ENCODE measurements around the gene ZNF366.

Gene ZNF366

DNA sequence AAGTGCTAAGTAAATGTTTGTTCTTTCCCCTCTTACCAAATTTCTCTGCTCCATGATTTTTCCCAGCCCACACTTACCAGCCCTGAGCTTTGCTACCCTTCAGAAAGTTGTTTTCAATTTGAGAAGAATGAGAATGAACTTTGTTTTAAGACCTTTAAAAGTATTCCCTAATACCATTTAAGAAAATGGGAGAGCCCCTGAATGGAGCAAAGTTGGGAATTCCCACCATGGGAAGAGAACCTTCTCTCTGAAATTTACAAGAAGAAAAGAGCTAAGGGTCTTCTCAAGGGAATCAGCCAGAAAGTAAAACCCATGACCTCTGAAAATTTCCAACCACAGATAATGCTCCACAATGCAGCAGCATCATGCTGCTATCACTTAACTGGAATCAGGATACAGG, 17.7 kb downstream of the ZNF366 start:
- DNase-seq (ENCODE audit: low read depth in 2 of 2) = no peak

- no peak for DNase-seq (ENCODE audit: low read depth in 2 of 2)
Measured at GRCh38 chr5:72488756-72489155, 18.5 kb downstream of the ZNF366 start.

GRCh38 chr5:72487177-72487576, 20.0 kb downstream of the ZNF366 start:
- no peak for DNase-seq (ENCODE audit: low read depth in 2 of 2)

- no peak for DNase-seq (ENCODE audit: low read depth in 2 of 2)
Measured at GRCh38 chr5:72486371-72486770, 20.8 kb downstream of the ZNF366 start.

- no peak for DNase-seq (ENCODE audit: low read depth in 2 of 2)
Measured at GRCh38 chr5:72485430-72485974, 21.7 kb downstream of the ZNF366 start.

GRCh38 chr5:72482046-72482445, 25.2 kb downstream of the ZNF366 start:
- DNase-seq (ENCODE audit: low read depth in 2 of 2) = no peak

- DNase-seq (ENCODE audit: low read depth in 2 of 2) = no peak
Measured at GRCh38 chr5:72480841-72481240, 26.4 kb downstream of the ZNF366 start.

DNA sequence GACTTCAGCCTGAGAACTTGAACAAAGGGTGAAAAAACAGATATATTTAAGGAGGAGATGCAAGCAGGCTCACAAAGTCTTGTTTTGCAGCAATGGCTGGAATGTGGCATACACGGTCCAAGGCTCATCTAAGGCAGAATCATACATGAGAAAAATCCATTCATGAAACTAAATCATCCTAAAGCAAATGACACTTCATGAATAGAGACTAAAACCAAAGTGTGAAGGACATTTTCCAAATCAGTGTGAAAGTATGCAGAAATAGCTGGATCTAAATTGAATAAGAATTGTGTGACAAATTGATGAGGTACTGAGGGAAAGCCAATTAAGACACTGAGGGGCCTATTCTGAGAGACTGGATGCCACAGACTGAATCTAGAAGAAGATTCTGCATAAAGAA, 27.3 kb downstream of the ZNF366 start:
- DNase-seq (ENCODE audit: low read depth in 2 of 2) = no peak

- DNase-seq (ENCODE audit: low read depth in 2 of 2) = no peak
Measured at GRCh38 chr5:72478684-72479083, 28.5 kb downstream of the ZNF366 start.

DNA sequence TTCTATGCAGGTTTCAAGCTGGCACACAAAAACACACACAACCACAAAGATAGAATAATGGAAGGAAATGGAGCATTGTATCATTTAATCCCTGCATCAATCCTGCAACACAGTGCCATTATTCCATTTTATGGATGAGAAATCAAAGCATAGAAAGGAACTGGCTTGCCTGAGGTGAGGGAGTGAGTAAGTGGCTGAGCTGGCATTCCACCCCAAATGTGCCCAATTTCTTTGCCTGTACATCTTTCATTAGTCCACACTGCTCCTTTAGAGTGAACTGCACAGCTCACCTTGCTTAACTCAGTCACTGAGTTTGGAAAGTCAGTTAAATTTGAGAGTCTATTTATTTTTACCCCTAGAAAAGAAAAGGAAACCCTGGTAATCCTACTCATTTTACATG, 28.9 kb downstream of the ZNF366 start:
- DNase-seq (ENCODE audit: low read depth in 2 of 2) = no peak

- no peak for DNase-seq (ENCODE audit: low read depth in 2 of 2)
Measured at GRCh38 chr5:72477644-72478043, 29.6 kb downstream of the ZNF366 start.

DNA sequence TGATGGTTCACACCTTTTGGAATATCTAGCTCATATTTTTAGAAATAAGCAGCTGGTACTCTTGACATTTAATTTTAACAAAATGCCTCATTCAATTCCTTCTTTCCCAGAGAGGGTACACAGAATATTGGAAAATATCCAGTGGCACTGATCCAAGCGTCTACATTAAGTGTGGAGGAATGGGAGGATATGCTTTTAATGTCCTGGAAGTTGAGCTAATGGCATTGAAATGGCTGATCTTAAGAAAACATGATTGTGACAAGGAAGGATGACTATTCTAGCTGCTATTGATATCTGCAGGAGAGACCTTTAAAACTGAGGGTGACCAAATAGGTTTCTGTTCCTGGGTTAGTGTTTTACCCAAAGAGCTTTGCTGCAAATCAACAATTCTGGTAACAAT, 30.0 kb downstream of the ZNF366 start:
- no peak for DNase-seq (ENCODE audit: low read depth in 2 of 2)

- no peak for DNase-seq (ENCODE audit: low read depth in 2 of 2)
Measured at GRCh38 chr5:72476721-72477120, 30.5 kb downstream of the ZNF366 start.

DNA sequence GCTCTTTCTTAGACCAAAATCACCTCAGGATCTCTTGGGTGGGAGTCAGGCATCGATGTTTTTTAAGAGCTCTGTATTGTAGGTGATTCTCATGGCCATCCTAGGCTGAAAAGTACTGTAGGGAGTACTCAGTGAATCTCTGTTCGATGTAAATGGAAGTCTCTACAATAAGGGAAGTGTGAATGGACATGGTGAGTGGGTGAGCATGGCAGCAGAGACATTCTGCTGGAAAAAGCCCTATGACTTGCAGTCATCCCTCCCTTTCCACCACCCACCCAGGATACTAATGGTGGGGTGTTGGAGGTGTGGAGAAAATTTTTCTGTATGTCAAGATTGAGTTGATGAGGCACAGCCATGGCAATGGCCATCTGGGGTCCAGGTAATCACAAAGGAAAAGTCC, 30.9 kb downstream of the ZNF366 start:
- DNase-seq (ENCODE audit: low read depth in 2 of 2) = no peak

- DNase-seq (ENCODE audit: low read depth in 2 of 2) = no peak
Measured at GRCh38 chr5:72474516-72474915, 32.7 kb downstream of the ZNF366 start.

- DNase-seq (ENCODE audit: low read depth in 2 of 2) = no peak
Measured at GRCh38 chr5:72474046-72474500, 33.1 kb downstream of the ZNF366 start.

DNA sequence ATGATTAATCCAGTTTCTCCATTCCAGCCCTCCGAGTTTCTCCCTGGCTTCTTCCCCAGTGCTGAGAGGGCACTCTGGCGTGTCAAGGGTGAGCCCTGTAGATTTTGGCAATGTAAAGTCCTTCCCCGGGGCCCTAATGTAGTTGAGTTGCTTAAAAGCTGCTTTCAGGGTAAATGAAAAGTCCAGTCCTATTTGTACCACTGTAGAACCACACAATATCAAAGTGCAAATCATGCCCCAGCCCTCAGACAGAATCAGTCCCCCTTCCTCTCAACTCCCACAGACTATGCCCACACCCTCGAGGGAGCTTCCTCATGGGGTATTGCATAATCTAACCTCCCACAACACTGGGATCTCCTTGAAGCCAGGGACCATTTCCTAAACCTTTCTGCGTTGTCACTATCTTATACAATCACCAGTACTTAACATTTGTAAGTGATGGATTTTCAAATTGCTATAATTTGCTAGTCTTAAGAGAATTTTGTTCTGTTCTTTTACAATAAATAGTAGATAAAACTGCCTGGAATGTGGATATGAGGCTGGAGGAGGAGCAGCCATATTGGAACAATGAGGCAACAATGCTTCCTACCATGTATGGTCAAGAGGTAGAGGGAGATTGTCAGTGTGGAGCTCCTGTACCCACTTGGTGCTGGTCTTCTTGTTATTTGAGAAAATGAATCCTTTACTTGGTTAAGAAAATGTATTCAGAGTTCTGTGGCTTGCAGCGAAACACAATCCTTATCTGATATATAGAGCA, 34.4 kb downstream of the ZNF366 start:
- DNase-seq (ENCODE audit: low read depth in 2 of 2) = no peak

- no peak for DNase-seq (ENCODE audit: low read depth in 2 of 2)
Measured at GRCh38 chr5:72472031-72472430, 35.2 kb downstream of the ZNF366 start.

DNA sequence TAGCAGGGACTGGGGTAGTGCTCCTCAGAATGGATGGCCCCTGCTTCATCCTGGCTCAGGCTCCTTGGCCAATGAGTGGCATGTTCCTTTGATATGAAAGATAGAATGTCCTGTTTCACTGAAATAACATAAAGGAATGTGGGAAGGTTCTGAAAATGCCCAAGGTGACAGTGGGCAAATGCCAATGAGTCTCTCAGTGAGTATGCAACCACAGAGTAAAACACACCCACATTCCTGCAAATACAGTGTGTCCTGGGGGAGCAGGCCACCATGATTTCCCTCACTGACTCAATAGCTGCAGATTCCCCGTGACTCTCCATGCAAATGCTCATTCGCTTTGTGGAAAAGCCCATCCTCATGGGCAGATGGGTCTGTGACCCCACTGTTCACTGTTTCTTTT, 36.4 kb downstream of the ZNF366 start:
- no peak for DNase-seq (ENCODE audit: low read depth in 2 of 2)

- DNase-seq (ENCODE audit: low read depth in 2 of 2) = no peak
Measured at GRCh38 chr5:72468606-72469005, 38.6 kb downstream of the ZNF366 start.

GRCh38 chr5:72468024-72468423, 39.2 kb downstream of the ZNF366 start:
- DNase-seq (ENCODE audit: low read depth in 2 of 2) = no peak

DNA sequence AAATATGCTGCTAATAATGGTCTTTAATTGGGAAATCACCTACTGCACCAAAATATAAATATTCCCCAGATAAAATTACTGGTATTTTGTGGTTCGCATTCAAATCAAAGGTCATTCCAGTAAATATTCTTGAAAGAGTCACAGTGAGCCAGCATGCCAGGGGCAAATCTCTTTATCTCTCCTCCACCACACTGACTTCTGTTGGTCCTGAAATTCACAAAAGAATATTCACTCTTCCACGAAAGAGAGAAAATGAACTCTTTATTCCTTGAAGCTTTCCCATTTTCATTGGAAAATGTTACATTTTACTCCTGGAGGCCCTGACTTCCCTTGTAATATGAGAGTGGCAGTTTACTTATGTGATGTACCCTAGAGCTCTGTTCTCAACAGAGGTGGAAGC, 39.7 kb downstream of the ZNF366 start:
- DNase-seq (ENCODE audit: low read depth in 2 of 2) = no peak
